Muscle of arm (tissue), 14 donors: ENCODE data around the gene C15orf40. TPM values are rescaled to one million over a fixed set of nuclear protein-coding genes. Genes with fewer than 3 reads are reported as not detected.
"Not testable (repeated sequence)": the region's sequence is repeated elsewhere in the genome, so short reads cannot be mapped to it uniquely, and the experiment has no call there.

ENCODE experiments used
- DNase-seq: peaks from one replicate; pipeline ENCODE4 v3.0.0-alpha.2; 2013
- long read RNA-seq, 11 donors: transcript quantifications; one replicate each; lab custom pipeline, GENCODE V29; 2026
- polyA plus RNA-seq, 12 donors: library from polyadenylated mRNA; unstranded; fragments of 120-200 nt; gene quantifications; one replicate each; pipeline ENCODE4 v1.2.1, GENCODE V29; 2013; ENCODE audit not compliant: insufficient read length in 12 of 12

C15orf40 gene
- polyA plus RNA-seq, result 10 to 100 TPM in 11 of 12 donors, not detected in 1; 14.6 to 23.7 (median 18.8) TPM
- long read RNA-seq, donor 1, full-length matches to known transcripts, result 14 of 14 reads
- long read RNA-seq, donor 1, partial matches to known transcripts, result 0 of 14 reads
- long read RNA-seq, donor 1, other reads (novel, unspliced or antisense), result 0 of 14 reads
- long read RNA-seq, donor 2, full-length matches to known transcripts, result 3 of 3 reads
- long read RNA-seq, donor 2, partial matches to known transcripts, result 0 of 3 reads
- long read RNA-seq, donor 2, other reads (novel, unspliced or antisense), result 0 of 3 reads
- long read RNA-seq, donor 3, full-length matches to known transcripts, result 4 of 4 reads
- long read RNA-seq, donor 3, partial matches to known transcripts, result 0 of 4 reads
- long read RNA-seq, donor 3, other reads (novel, unspliced or antisense), result 0 of 4 reads
- long read RNA-seq, donor 4, partial matches to known transcripts, result 0 of 1 reads
- long read RNA-seq, donor 4, other reads (novel, unspliced or antisense), result 0 of 1 reads
- long read RNA-seq, donor 5, full-length matches to known transcripts, result 5 of 5 reads
- long read RNA-seq, donor 5, partial matches to known transcripts, result 0 of 5 reads
- long read RNA-seq, donor 5, other reads (novel, unspliced or antisense), result 0 of 5 reads
- long read RNA-seq, donor 6, full-length matches to known transcripts, result 4 of 4 reads
- long read RNA-seq, donor 6, partial matches to known transcripts, result 0 of 4 reads
- long read RNA-seq, donor 6, other reads (novel, unspliced or antisense), result 0 of 4 reads
- long read RNA-seq, donor 7, full-length matches to known transcripts, result 3 of 3 reads
- long read RNA-seq, donor 7, partial matches to known transcripts, result 0 of 3 reads
- long read RNA-seq, donor 7, other reads (novel, unspliced or antisense), result 0 of 3 reads
- long read RNA-seq, donor 8, full-length matches to known transcripts, result 5 of 5 reads
- long read RNA-seq, donor 8, partial matches to known transcripts, result 0 of 5 reads
- long read RNA-seq, donor 8, other reads (novel, unspliced or antisense), result 0 of 5 reads
- long read RNA-seq, donor 9, full-length matches to known transcripts, result 4 of 28 reads
- long read RNA-seq, donor 9, partial matches to known transcripts, result 5 of 28 reads
- long read RNA-seq, donor 9, other reads (novel, unspliced or antisense), result 19 of 28 reads
- long read RNA-seq, donor 10, full-length matches to known transcripts, result 2 of 2 reads
- long read RNA-seq, donor 10, partial matches to known transcripts, result 0 of 2 reads
- long read RNA-seq, donor 10, other reads (novel, unspliced or antisense), result 0 of 2 reads
- long read RNA-seq, donor 11, full-length matches to known transcripts, result 6 of 6 reads
- long read RNA-seq, donor 11, partial matches to known transcripts, result 0 of 6 reads
- long read RNA-seq, donor 11, other reads (novel, unspliced or antisense), result 0 of 6 reads

- DNase-seq, result peak; percentile 92
These were observed at the start of gene C15orf40 for GRCh38 chr15:83011271-83012075. Gene C15orf40, minus strand, starts transcription at chr15:83011639. Its CDS starts 32 bp downstream, at chr15:83011607.

DNA sequence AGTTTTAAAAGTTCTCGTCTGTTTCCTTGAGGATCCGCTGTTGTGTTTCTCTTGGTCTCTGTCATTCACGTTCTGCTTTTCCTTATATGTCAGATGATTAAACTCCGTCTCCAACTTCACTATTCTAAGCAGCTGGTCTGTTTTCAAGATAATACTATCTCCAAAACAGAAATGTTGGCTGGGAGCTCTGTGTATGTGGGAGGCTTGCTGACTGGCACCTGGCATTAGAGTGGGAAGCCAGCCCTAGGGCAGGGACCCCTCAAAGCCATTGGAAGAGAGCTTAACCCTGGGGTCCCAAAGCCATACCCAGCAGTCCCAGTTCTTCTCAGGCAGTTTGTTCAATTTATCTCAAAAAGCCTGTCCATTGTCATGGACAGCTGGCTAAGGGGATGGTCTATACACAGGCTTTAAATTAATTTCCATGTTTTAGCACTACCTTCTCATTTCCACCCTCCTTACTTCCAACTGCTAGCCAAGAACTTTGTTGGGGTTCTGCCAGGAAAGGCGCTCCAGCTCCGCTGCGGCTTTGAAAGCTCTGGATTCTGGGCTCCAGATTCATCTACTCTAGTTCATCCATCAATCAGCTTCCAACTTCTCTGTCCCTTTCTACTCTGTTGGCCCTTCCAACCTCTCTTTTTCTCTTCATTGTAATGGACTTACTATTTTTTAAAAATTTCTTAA, 46.4 kb upstream of the C15orf40 start:
- DNase-seq, result no peak

DNA sequence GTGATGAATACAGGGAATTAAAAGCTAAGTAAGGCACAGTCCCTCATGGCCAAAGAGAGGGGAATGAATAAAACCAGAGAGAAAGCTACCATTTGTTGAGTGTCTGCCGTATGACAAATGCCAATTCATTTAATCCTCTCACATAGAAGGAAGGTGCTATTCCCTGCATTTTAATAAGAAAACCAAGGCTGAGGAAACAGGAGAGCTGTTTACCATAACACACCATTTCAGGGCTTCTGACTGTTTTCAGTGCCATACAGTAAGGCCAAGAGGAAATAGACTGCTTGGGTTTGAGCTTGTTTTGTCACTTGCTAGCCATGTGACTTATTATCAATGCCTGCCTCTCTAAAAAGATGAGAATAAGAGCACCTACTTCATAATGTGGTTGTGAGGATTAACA, 45.6 kb upstream of the C15orf40 start:
- no peak for DNase-seq

GRCh38 chr15:83053151-83053550, 41.7 kb upstream of the C15orf40 start:
- DNase-seq, result no peak

DNA sequence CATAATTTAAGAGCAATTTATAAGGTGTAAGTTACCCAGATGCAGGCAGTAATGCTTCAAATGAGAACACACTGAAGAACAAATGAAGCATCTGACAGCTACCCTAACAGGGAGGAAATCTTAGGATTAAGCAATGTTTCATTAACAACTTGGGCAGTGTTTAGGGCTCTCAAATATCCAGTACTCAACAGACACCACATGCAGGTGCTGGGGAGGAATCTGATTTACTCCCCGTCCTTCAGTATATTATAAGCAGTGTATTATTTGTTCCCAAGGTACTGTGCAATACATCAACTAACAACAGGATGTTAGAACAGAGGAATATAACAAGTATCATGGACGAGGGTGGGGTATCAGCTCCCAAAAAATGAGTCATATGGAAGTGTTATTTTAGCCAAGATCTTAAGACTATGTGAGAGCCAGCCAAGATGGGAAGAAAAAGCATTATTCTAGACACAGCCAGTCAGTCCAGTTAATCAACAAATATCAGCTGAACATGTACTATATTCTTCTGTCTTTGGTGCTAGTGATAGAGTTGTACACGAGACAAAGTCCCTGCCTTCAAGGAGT, 35.2 kb upstream of the C15orf40 start:
- DNase-seq, result no peak

DNA sequence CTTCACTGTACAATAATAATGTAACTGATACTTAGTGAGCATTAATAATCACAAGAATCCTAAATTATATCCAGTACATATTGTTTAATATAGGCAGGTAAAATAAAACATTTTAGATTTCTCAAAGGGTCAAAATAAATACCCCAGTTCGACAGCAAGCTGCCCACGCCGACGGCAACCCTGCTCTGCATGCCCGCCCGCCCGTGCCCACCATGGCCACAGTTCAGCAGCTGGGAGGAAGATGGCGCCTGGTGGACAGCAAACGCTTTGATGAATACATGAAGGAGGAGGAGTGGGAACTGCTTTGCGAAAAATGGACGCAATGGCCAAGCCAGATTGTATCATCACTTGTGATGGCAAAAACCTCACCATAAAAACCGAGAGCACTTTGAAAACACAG, 32.7 kb upstream of the C15orf40 start:
- DNase-seq, result no peak

- DNase-seq, result no peak
These were observed 27.8 kb upstream of the C15orf40 start for GRCh38 chr15:83039206-83039605.

DNA sequence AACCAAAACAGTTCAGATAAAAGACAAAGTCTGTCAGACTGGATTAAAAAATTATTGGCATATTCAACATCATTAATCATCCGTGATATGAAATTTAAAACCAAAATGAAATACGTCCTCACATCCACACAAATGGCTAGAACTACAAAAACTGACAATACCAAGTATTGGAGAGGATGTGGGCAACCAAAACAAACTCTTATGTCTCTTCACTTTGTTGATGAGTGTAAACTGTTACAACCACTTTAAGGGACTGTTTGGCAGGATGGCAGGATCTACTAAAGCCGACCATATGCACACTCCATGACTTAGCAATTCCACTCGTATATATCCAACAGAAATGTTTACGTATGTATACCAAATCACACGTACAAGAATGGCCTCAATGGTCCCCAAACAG, 24.8 kb upstream of the C15orf40 start:
- no peak for DNase-seq

- not testable (repeated sequence) for DNase-seq
These were observed 19.8 kb upstream of the C15orf40 start for GRCh38 chr15:83031234-83031633.

DNA sequence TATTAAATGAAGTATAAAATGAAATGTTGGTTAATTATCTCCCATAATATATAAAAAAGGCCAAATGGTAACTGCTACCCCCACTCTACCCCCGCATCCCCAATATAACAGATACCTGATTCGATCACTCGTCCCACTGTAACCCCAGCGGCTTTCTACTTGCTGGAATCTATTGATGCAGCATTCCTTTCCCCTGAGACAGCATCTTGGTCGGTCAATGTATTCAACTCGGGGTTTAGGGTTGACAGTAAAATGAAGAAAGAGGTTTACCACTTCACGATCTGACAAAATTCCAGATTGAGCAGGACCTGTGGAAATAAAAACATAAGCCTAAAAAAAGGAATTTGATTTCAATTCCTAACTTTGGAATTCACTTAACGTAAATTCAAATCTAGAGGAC, 18.6 kb upstream of the C15orf40 start:
- no peak for DNase-seq

DNA sequence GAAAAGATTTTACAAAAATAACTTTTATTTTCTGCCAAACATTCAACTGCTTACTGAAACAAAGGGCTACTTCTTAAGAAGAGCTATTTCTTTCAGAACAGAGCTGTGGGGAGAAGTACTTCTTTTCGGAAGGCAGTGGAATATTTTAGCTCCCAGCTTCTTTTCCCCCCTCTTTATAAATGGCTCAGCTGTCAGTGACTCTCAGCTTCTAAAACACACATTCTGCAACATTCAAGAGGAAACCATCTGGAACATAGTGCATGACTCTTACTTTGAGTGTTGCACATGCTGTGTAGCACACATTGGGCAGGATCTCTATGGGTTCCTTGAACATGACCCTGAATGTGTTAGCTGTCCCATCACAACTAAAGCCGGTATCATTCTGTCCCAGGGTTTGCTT, 7.0 kb upstream of the C15orf40 start:
- DNase-seq, result no peak

DNA sequence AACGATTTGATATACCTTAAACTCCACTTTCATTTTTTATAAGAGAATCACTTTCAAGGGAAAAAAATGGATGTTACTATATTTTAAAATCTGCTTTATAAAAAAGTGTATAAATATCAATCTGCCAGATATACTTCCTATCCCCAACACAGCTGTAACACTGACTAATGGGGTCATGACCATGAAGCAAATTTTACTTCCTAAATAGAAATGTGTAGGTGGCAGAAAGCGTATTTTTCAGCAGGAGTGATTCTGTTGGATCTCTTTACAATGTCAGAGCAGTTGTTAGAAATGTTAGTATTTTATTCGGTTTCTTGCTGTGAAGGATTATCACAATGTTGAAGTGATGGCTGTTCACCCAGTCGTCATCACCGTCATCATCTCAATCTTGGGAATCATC, 5.5 kb upstream of the C15orf40 start:
- DNase-seq, result no peak

DNA sequence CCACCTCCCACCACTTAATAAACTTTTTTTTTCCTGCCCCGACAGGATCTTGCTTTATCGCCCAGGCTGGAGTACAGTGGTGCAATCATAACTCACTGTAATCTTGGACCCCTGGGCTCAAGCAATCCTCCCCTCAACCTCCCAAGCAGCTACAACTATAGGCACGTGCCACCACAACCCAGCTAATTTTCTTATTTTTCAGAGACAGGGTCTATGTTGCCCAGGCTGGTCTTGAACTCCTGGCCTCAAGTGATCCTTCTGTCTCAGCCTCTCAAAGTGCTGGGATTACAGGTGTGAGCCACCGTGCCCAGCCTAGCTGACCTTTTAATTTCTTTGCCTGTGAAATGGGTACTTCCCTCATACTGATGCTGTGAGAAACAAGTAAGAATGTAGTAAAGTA, 3.9 kb upstream of the C15orf40 start:
- no peak for DNase-seq

DNA sequence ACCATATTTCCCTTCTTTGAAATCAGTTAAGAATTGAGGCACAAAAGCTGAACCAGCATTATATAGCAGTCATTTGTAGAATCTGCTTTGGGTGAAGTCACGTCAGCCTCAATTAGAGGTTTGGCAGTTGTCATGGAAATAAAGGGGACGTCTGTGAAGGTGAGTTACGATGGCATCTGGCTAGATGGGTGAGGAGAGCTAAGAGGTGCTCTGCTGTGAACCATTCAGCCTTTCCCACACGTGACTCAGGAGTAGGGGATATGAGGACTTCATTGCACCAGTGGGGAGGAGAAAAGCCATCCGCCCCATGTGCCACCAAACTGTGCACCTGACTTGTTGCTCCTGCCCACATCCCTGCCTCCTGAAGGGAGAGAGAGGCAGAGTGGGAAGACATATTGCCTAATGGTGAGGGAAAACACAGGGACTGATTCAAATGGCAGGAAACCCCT, 2.8 kb upstream of the C15orf40 start:
- DNase-seq, result no peak

GRCh38 chr15:83012636-83013035, 1.2 kb upstream of the C15orf40 start:
- DNase-seq, result no peak

GRCh38 chr15:83012076-83012426, 612 bp upstream of the C15orf40 start:
- DNase-seq, result no peak

DNA sequence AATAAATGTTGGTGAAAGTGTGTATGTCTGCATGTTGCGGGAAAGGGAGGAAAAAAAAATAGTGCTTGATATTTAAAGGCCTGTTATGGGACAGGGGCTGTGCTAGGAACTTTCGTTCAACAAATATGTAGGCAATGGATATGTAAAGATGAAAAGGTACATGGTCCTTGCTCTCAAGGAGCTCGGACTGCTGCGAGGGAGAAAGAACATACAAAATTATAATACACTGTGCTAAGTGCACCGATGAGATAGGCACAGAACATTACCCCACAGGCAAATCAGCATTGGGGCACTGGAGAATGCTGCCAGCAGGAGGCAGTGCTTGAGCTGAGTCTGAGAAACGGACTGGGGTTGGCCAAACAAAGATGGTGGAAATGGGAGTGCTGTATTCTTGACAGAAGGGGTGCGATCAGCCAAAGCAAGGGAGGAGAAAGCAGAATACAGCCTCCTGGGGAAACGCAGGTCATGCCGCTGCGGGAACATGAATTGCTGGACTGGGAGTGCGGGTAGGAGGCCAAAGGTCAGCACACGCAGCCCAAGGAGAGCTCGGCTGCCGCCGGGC, 649 bp downstream of the C15orf40 start:
- peak; percentile 51 for DNase-seq

DNA sequence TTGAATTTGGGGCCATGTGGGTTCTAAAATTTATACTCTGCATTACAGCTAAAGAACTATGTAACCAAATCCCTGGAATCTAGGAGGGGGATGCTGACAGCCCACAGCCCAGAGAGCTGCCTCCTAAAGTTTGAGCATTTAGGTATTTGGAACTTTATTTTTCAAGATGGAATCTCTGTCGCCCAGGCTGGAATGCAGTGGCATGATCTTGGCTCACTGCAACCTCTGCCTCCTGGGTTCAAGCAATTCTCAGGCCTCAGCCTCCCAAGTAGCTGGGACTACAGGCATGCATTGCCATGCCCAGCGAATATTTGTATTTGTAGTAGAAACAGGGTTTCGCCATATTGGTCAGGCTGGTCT, 10.8 kb downstream of the C15orf40 start:
- not testable (repeated sequence) for DNase-seq

GRCh38 chr15:82999905-83000671, 11.4 kb downstream of the C15orf40 start:
- DNase-seq, result peak; percentile 37
